ENCODE data around the gene IFITM2.
"Not testable (repeated sequence)": the region's sequence is repeated elsewhere in the genome, so short reads cannot be mapped to it uniquely, and the experiment has no call there.

IFITM2 gene

DNA sequence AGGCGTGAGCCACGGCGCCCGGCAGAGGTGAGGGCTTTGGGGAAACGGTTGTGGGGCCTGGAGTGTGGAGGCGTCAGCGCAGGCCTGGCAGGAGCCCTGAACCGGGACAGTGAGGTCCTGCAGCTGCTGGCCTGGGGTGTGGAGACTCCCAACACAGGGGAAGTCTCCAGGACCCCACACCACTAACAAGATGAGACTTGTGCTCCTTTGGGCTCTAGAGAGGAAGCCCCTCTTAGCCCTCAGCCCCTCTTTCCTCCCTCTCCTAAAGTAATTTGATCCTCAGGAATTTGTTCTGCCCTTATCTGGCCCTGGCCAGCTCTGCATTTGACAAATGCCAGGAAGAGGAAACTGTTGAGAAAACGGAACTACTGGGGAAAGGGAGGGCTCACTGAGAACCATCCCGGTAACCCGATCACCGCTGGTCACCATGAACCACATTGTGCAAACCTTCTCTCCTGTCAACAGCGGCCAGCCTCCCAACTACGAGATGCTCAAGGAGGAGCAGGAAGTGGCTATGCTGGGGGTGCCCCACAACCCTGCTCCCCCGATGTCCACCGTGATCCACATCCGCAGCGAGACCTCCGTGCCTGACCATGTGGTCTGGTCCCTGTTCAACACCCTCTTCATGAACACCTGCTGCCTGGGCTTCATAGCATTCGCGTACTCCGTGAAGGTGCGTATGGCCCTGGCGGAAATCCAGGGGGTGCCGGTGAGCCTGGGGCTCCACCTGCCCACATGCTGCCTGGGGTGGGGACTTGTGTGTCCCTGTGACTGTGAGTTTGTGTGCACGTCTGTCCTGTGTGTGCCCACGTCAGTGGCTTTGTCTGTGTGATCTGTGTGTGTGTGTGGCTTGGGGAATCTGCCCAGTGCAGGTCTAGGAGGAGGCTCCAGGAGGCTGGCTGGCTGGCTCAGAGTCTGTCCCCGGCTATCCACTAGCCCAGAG is at the start of gene IFITM2:
Gene IFITM2, plus strand, starts transcription at position 51 of the 943 bp plus-strand sequence. Its CDS starts 377 bp downstream, at position 428.
- Mint-ChIP-seq H3K27ac (peak within 1 kb of the TSS; percentile 91), H3K4me3 (peak within 1 kb of the TSS; percentile 93), H3K4me1 (peaks cover 24% of the 10 kb centered on the region)
- not testable (repeated sequence) for H3K36me3 Mint-ChIP-seq; H3K27me3 Mint-ChIP-seq; DNase-seq (ENCODE audit: low spot score in 2 of 2); H3K9me3 Mint-ChIP-seq
- peak; percentile 61 for ATAC-seq (ENCODE audit: low read depth)

DNA sequence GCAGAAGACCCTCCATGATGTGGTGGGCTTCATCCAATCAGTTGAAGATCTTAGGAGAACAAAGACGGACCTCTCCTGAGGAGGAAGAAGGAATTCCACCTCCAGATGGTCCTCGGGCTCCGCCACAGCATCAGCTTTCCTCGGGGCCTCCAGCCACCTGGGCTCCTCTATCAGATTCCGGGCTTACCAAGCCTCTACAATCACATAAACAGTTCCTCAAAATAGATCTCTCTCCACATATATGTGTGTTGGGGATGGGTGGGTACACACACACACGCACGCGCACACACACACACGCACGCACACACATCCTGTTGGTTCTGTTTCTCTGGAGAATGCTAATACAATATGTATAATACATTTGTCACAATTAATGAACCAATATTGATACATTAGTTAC is 48.2 kb upstream of the IFITM2 start:
- peaks cover 16% of the 10 kb centered on the region for H3K4me1 Mint-ChIP-seq
- peaks cover 9% of the 10 kb centered on the region for H3K9me3 Mint-ChIP-seq
- DNase-seq (ENCODE audit: low spot score in 2 of 2) = no peak
- H3K27me3 Mint-ChIP-seq = no peaks in the 10 kb centered on the region
- peaks cover 3% of the 10 kb centered on the region for H3K36me3 Mint-ChIP-seq
- no peak overlapping the region for H3K4me3 Mint-ChIP-seq
- no peak overlapping the region for H3K27ac Mint-ChIP-seq
- no peak for ATAC-seq (ENCODE audit: low read depth)

DNA sequence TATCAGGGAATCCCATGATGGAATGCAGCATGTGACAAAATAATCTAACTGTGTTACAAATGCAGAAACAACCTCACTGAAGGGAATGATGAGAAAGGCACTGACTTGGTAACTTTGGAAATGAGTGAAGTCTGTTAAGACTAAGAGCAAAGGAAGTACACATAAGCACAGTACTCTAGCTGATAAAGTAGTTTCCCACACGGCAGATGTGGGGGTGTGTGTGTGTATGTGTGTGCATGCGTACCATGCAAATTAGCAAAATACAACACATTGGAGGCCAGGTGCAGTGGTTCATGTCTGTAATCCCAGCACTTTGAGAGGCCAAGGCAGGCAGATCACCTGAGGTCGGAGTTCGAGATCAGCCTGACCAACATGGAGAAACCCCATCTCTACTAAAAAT is 46.0 kb upstream of the IFITM2 start:
- Mint-ChIP-seq H3K9me3 (peaks cover 9% of the 10 kb centered on the region), H3K36me3 (peaks cover 3% of the 10 kb centered on the region), H3K27ac (no peak overlapping the region), H3K4me3 (no peak overlapping the region), H3K27me3 (no peaks in the 10 kb centered on the region), H3K4me1 (peaks cover 11% of the 10 kb centered on the region)
- no peak for ATAC-seq (ENCODE audit: low read depth)
- DNase-seq (ENCODE audit: low spot score in 2 of 2) = no peak

DNA sequence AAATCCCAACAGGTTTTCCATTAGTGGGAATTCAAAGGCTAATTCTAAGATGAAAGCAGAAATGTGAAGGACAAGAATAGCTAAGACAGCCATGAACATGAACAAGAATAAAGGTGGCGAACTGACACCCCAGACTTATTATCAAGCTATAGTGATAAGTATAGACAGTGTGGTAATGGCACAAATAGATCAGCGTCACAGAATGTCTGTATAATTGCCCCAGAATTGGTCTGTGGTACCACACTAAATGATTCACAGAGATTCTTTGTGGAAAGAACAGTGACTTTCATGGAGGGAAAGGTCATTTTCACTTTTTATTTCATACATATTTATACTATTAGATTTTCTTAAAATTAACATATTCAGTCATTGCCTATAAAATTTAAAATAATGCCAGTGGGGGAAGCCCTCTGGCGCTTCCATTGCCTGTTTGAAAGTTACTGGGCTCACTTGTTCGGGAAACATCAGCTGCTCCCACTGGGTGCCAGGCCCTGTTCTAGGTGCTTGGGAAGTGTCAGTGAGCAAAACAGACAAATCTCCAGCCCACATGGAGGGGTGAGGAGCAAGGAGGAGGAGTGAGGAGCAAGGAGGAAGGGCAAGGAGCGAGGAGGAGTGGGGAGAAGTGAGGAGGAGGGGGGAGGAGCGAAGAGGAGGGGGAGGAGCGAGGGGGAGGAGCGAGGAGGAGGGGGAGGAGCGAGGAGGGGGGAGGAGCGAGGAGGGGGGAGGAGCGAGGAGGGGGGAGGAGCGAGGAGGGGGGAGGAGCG is 40.8 kb upstream of the IFITM2 start:
- ATAC-seq (ENCODE audit: low read depth) (no peak), DNase-seq (ENCODE audit: low spot score in 2 of 2) (no peak)
- peak overlapping the region; percentile 99 for H3K27ac Mint-ChIP-seq
- peak overlapping the region; percentile 91 for H3K4me3 Mint-ChIP-seq
- H3K9me3 Mint-ChIP-seq = peaks cover 3% of the 10 kb centered on the region
- H3K4me1 Mint-ChIP-seq = peaks cover 18% of the 10 kb centered on the region
- no peaks in the 10 kb centered on the region for H3K36me3 Mint-ChIP-seq
- H3K27me3 Mint-ChIP-seq = no peaks in the 10 kb centered on the region

DNA sequence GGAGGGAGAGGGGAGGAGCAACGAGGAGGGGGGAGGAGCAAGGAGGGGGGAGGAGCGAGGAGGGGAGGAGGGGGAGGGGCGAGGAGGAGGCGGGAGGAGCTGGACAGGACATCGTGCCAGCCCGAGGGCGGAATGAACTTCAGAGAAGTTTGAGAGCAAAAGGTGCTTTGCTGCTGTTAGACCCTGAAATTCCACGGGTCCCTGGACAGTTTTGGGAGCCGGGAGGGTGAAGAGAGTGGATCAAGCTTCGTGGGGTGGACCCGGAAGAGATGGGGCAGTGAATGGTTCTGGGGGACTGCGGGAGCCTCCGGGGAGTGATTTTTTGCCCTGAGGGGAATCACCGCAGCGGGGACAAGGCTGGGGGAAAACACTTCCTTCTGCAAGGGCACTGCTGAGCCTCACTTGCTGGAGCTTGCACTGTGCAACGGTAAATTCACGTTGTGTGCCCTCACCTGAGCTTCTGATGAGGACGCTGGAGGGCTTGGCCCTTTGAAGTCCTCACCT is 40.1 kb upstream of the IFITM2 start:
- peaks cover 1% of the 10 kb centered on the region for H3K9me3 Mint-ChIP-seq
- peak; percentile 27 for ATAC-seq (ENCODE audit: low read depth)
- peak; percentile 56 to 71 for DNase-seq (ENCODE audit: low spot score in 2 of 2)
- no peaks in the 10 kb centered on the region for H3K27me3 Mint-ChIP-seq
- peak overlapping the region; percentile 99 for H3K27ac Mint-ChIP-seq
- peak overlapping the region; percentile 96 for H3K4me3 Mint-ChIP-seq
- peaks cover 18% of the 10 kb centered on the region for H3K4me1 Mint-ChIP-seq
- H3K36me3 Mint-ChIP-seq = no peaks in the 10 kb centered on the region

DNA sequence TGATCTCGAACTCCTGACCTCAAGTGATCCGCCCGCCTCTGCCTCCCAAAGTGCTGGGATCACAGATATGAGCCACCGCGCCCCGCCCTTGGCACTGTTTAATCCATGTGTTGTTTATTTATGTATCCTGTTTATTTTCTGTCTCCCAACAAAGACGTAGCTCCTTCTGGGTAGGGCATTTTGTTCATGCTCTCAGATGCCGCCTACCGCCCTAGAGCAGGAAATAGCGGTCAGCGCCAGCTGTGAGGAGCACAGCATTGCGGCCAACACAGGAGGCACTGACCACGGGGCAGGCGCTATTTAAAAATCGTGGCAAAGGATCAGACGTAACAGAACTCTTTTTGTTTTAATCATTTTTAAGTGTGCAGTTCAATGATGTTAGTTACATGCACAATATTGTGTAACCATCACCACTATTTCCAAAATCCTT is 38.9 kb upstream of the IFITM2 start:
- DNase-seq (ENCODE audit: low spot score in 2 of 2) (peak in 1 of 2 donors; percentile 52), ATAC-seq (ENCODE audit: low read depth) (peak; percentile 34)
- Mint-ChIP-seq H3K4me1 (peaks cover 18% of the 10 kb centered on the region), H3K27ac (peak overlapping the region; percentile 99), H3K4me3 (peak overlapping the region; percentile 96)
- not testable (repeated sequence) for H3K27me3 Mint-ChIP-seq, H3K36me3 Mint-ChIP-seq, H3K9me3 Mint-ChIP-seq

DNA sequence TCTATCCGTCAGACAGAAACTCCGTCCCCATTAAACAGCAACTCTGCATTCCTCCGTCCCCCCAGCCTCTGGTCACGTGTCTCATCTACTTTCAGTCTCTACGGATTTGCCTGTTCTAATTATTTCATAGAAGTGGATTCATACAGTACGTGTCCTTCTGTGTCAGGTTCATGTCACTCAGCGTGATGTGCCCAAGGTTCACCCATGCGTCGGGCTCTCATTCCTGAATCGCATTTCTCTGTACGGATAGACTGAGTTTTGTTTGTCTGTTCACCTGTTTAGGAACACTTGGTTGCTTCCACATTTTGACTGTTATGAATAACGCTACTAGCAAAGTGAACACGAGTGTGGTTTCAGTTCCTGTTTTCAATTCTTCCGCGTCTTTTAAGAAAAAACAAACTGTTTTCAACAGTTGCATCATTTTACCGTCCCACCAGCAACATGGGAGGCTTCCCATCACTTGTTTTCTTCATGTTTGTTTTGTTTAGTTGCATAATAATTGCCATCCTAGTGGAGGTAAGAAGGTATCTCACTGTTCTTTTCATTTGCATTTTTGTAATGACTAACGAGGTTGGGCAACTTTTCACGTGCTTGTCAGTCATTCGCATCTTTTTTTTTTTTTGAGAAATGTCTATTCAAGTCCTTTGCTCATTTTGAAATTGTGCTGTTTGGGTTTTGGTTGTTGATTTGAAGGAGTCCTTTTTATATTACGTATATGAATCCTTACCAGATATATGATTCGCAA is 38.3 kb upstream of the IFITM2 start:
- peak overlapping the region; percentile 99 for H3K27ac Mint-ChIP-seq
- peaks cover 1% of the 10 kb centered on the region for H3K9me3 Mint-ChIP-seq
- H3K27me3 Mint-ChIP-seq = no peaks in the 10 kb centered on the region
- H3K4me1 Mint-ChIP-seq = peaks cover 18% of the 10 kb centered on the region
- H3K4me3 Mint-ChIP-seq = peak overlapping the region; percentile 96
- ATAC-seq (ENCODE audit: low read depth) (peak; percentile 72), DNase-seq (ENCODE audit: low spot score in 2 of 2) (peak; percentile 66 to 81)
- no peaks in the 10 kb centered on the region for H3K36me3 Mint-ChIP-seq

DNA sequence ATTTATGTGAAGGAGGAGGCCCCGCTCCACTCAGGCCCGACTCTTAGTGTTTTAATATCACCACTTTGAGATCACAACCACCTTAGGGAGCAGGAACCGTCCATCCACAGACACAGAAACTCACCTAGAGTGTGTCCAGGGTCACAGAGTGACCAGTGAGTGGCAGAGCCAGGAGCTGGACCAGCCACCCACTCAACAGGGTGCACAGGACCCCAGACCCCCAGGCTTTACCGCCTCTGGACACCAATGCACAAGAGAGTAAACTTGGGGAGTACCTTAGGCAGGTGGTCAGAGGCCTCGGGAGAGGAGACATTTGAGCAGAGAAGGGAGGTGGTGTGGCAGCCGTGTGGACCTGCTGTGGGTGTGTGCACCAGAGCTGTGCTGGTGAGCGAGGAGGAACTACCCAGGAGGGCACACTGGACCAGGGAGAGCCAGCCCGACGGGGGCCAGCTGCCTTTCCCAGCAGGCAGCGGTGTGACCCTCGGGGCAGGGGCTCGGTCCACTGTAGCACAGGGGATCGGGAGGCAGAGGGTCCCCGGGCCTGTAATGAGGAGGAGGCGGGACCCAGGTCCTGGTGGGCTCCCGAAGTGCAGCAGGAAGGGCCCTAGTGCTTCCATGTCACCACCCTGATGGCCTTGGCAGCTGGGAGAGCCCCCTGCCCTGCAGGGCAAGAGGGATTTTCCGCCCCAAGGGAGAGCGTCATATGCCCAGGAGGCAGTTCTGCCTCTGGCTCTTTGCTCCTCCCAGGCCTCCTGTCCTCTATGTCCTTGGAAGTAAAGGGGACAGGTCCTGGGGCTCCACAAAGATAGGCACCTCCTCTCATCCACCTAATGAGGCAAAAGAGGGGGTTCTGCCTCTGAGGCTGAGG is 36.9 kb upstream of the IFITM2 start:
- no peaks in the 10 kb centered on the region for H3K27me3 Mint-ChIP-seq

DNA sequence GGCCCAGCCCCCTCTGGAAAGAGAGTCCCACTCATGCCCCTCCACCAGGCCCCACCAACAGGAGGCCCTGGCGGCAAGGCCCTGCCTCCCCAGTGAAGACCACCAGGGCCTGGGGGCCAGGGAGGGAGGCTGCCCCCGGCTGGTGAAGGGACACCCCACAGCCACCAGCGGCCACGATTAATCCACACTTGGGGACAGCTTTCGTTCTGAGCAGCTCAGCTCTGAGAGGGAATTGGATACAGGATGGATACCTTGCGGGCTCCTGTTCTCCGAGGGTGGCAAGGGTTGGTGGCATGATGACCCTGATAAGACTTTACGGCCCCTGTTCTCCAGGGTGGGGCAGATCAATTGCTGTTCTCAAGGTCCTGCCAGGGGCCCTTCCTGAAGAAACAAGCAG is 36.3 kb upstream of the IFITM2 start:
- Mint-ChIP-seq H3K36me3 (no peaks in the 10 kb centered on the region), H3K27me3 (no peaks in the 10 kb centered on the region), H3K27ac (peak overlapping the region; percentile 75), H3K4me3 (no peak overlapping the region), H3K9me3 (no peaks in the 10 kb centered on the region), H3K4me1 (peaks cover 31% of the 10 kb centered on the region)
- ATAC-seq (ENCODE audit: low read depth) = no peak
- DNase-seq (ENCODE audit: low spot score in 2 of 2) = no peak

More for the DNA sequence above, 36.9 kb upstream of the IFITM2 start:
- Mint-ChIP-seq H3K4me1 (peaks cover 28% of the 10 kb centered on the region), H3K4me3 (no peak overlapping the region), H3K27ac (peak overlapping the region; percentile 99), H3K9me3 (peaks cover under 1% of the 10 kb centered on the region), H3K36me3 (no peaks in the 10 kb centered on the region)
- DNase-seq (ENCODE audit: low spot score in 2 of 2) (no peak), ATAC-seq (ENCODE audit: low read depth) (no peak)

DNA sequence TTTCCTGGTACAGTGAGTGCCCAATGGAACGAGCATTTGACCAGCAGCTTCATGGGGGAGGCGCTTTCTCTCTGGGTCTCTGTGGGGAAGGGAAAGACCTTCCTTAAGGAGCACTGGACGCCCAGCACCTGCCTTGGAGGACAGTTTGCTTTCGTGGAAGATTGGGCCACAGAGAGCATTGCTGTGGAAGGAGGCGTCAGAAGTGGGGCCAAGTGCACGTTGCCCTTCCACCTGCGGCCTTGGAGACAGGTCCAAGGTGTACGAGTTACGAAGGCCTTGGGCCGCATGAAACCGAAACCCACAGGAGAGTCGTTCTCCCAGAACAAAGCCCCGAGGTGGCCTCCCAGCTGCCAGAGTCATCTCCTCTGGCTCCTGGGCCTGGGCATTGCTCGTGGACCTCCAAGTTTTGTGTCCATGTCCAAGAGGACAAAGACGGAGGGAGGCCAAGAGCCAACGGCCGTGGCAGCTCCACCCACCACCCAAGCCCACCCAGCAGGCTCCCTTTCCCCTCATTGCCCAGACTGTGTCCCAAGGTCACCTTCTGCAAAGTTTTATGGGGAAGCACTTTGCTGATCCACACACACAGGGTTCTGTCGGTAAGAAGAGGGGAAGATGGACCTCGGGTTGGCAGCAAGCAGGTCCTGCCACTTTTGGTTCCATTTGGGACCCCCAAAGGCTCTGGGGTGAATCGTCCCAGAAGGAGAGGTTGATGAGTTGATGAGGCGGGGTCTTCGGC is 35.3 kb upstream of the IFITM2 start:
- peak overlapping the region; percentile 75 for H3K27ac Mint-ChIP-seq
- DNase-seq (ENCODE audit: low spot score in 2 of 2) (no peak), ATAC-seq (ENCODE audit: low read depth) (no peak)
- H3K36me3 Mint-ChIP-seq = peaks cover 5% of the 10 kb centered on the region
- peaks cover 3% of the 10 kb centered on the region for H3K9me3 Mint-ChIP-seq
- no peak overlapping the region for H3K4me3 Mint-ChIP-seq
- H3K27me3 Mint-ChIP-seq = no peaks in the 10 kb centered on the region
- peaks cover 31% of the 10 kb centered on the region for H3K4me1 Mint-ChIP-seq

DNA sequence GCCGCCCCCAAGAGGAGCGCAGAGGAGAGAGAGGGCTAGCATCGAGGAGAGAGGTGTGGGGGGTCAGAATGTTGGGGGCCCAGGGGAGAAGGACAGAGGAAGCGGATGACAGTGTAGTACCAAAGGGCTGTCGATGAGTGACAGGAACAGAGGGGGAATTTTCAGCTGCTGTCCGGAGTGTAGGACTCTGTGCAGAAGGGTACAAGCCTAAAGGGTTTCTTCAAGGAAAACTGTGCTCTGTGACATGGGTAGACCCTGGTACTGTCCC is 34.8 kb upstream of the IFITM2 start:
- ATAC-seq (ENCODE audit: low read depth) (no peak), DNase-seq (ENCODE audit: low spot score in 2 of 2) (no peak)
- peaks cover 3% of the 10 kb centered on the region for H3K9me3 Mint-ChIP-seq
- no peaks in the 10 kb centered on the region for H3K27me3 Mint-ChIP-seq
- no peak overlapping the region for H3K4me3 Mint-ChIP-seq
- peaks cover 5% of the 10 kb centered on the region for H3K36me3 Mint-ChIP-seq
- H3K4me1 Mint-ChIP-seq = peaks cover 31% of the 10 kb centered on the region
- no peak overlapping the region for H3K27ac Mint-ChIP-seq

DNA sequence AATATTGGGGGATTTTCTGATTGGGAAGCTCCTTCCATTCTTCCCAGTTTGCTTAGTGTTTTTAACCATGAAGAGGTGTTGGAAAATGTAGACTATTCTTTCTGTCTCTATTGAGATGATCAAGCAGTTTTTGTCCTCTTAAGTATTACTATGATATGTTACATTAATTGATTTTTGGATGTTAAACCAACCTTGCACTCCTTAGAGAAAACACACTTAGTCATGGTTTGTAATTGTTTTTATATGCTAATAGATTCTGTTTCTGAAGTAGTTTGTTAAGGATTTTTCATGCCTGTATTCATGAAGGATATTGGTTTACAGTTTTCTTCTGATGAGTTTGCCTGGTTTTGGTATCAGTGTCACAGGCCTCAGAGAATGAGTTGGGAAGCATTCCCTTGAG is 31.4 kb upstream of the IFITM2 start:
- no peak overlapping the region for H3K4me3 Mint-ChIP-seq
- H3K9me3 Mint-ChIP-seq = peaks cover 3% of the 10 kb centered on the region
- peaks cover 19% of the 10 kb centered on the region for H3K4me1 Mint-ChIP-seq
- peaks cover 5% of the 10 kb centered on the region for H3K36me3 Mint-ChIP-seq
- DNase-seq (ENCODE audit: low spot score in 2 of 2) (no peak), ATAC-seq (ENCODE audit: low read depth) (no peak)
- peaks cover 3% of the 10 kb centered on the region for H3K27me3 Mint-ChIP-seq
- no peak overlapping the region for H3K27ac Mint-ChIP-seq
